Raji (cell line): ENCODE data around the gene DMD.

ENCODE experiments used
- POLR2A ChIP-seq: IDR thresholded peaks from 2 replicates; pipeline ENCODE4 v1.6.1; 2011; ENCODE audit warnings: low read depth, low read length, control low read depth; ENCODE audit not compliant: insufficient read depth

The DMD gene

GRCh38 chrX:31291131-31291530, 1920.2 kb downstream of the DMD start:
- no peak for TF ChIP-seq POLR2A

GRCh38 chrX:31287861-31288260, 1923.5 kb downstream of the DMD start:
- no peak for TF ChIP-seq POLR2A

GRCh38 chrX:31280580-31280979, 1930.8 kb downstream of the DMD start:
- TF ChIP-seq POLR2A, result no peak

- TF ChIP-seq POLR2A, result no peak
Observed at GRCh38 chrX:31279359-31279758, 1932.0 kb downstream of the DMD start.

- no peak for TF ChIP-seq POLR2A
Observed at GRCh38 chrX:31272472-31272775, 1938.9 kb downstream of the DMD start.

GRCh38 chrX:31271615-31272471, 1939.5 kb downstream of the DMD start:
- no peak for TF ChIP-seq POLR2A

GRCh38 chrX:31269914-31270313, 1941.4 kb downstream of the DMD start:
- TF ChIP-seq POLR2A, result no peak

- TF ChIP-seq POLR2A, result no peak
Observed at GRCh38 chrX:31268359-31268758, 1943.0 kb downstream of the DMD start.

- no peak; the same call in 1 of the 2 replicates for TF ChIP-seq POLR2A
Observed at GRCh38 chrX:31266203-31267076, 1944.9 kb downstream of the DMD start.

GRCh38 chrX:31265383-31265782, 1946.0 kb downstream of the DMD start:
- no peak for TF ChIP-seq POLR2A

GRCh38 chrX:31260351-31260750, 1951.0 kb downstream of the DMD start:
- no peak for TF ChIP-seq POLR2A

- no peak for TF ChIP-seq POLR2A
Observed at GRCh38 chrX:31258166-31258565, 1953.2 kb downstream of the DMD start.

GRCh38 chrX:31255310-31256033, 1955.9 kb downstream of the DMD start:
- no peak for TF ChIP-seq POLR2A

- no peak for TF ChIP-seq POLR2A
Observed at GRCh38 chrX:31252133-31252532, 1959.2 kb downstream of the DMD start.

GRCh38 chrX:31251336-31251735, 1960.0 kb downstream of the DMD start:
- no peak for TF ChIP-seq POLR2A
